ENCODE results near the gene AMOTL1. TPM values are rescaled to one million over a fixed set of nuclear protein-coding genes. Genes with fewer than 3 reads are reported as not detected.

AMOTL1 gene
- total and polyA plus RNA-seq, 2 of the 8 experiments (the other 6 are each of a cell fraction or from before 2014, with no cell fraction given) = 9.0 to 27.6 TPM

GRCh38 chr11:94800414-94800813 lies 32.3 kb downstream of the AMOTL1 start (continued):
- TF ChIP-seq CHD7 (IDR thresholded peaks at IDR 0.05; ENCODE audit: insufficient replicate concordance, low read length) = no peak
- TF ChIP-seq KDM4A (IDR thresholded peaks at IDR 0.05; ENCODE audit: low read depth, low read length, severe bottlenecking) = no peak
